Measurements from ENCODE around the gene P3H3.

The P3H3 gene

DNA sequence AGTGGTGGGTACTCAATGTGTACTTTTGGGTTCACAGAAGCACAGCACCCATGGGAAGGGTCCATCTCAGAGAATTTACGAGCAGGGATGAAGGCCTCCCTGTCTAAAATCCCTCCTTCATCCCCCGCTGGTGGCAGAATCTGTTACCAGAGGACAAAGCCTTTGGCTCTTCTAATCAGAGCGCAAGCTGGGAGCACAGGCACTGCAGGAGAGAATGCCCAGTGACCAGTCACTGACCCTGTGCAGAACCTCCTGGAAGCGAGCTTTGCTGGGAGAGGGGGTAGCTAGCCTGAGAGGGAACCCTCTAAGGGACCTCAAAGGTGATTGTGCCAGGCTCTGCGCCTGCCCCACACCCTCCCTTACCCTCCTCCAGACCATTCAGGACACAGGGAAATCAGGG, 8.0 kb upstream of the P3H3 start:
- DNase-seq: no peak
- Histone ChIP-seq H2AFZ (ENCODE audit: low read length) (no peak overlapping the region), H3K9ac (ENCODE audit: low read length) (no peak overlapping the region), H3K4me1 (ENCODE audit: low read length) (no peaks in the 10 kb centered on the region), H3K9me2 (replicated peaks; ENCODE audit: insufficient read depth, low read length) (no peaks in the 10 kb centered on the region), H3F3A (ENCODE audit: insufficient read depth, low read length) (no peaks in the 10 kb centered on the region), H3K79me2 (ENCODE audit: low read length) (no peaks in the 10 kb centered on the region), H3K27ac (ENCODE audit: low read length) (no peak overlapping the region), H3K4me3 (ENCODE audit: low read length) (no peak overlapping the region), H3K27me3 (replicated peaks; ENCODE audit: insufficient read depth, low read length) (peaks cover 58% of the 10 kb centered on the region), H4K20me1 (ENCODE audit: insufficient read depth, low read length) (no peaks in the 10 kb centered on the region), H3K9me3 (replicated peaks; ENCODE audit: insufficient read depth, low read length) (no peaks in the 10 kb centered on the region), H3K4me2 (ENCODE audit: low read depth, low read length) (no peak overlapping the region), H3K36me3 (replicated peaks; ENCODE audit: insufficient read depth, low read length) (no peaks in the 10 kb centered on the region)
- TF ChIP-seq, protein P1, sequence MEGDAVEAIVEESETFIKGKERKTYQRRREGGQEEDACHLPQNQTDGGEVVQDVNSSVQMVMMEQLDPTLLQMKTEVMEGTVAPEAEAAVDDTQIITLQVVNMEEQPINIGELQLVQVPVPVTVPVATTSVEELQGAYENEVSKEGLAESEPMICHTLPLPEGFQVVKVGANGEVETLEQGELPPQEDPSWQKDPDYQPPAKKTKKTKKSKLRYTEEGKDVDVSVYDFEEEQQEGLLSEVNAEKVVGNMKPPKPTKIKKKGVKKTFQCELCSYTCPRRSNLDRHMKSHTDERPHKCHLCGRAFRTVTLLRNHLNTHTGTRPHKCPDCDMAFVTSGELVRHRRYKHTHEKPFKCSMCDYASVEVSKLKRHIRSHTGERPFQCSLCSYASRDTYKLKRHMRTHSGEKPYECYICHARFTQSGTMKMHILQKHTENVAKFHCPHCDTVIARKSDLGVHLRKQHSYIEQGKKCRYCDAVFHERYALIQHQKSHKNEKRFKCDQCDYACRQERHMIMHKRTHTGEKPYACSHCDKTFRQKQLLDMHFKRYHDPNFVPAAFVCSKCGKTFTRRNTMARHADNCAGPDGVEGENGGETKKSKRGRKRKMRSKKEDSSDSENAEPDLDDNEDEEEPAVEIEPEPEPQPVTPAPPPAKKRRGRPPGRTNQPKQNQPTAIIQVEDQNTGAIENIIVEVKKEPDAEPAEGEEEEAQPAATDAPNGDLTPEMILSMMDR (IDR thresholded peaks at IDR 0.05; ENCODE audit: low read length): no peak
- TF ChIP-seq EZH2phosphoT487 (IDR thresholded peaks at IDR 0.05; ENCODE audit: low read length): no peak
- no peak for TF ChIP-seq EZH2 (optimal IDR thresholded peaks at IDR 0.05; ENCODE audit: low read depth, low read length)

DNA sequence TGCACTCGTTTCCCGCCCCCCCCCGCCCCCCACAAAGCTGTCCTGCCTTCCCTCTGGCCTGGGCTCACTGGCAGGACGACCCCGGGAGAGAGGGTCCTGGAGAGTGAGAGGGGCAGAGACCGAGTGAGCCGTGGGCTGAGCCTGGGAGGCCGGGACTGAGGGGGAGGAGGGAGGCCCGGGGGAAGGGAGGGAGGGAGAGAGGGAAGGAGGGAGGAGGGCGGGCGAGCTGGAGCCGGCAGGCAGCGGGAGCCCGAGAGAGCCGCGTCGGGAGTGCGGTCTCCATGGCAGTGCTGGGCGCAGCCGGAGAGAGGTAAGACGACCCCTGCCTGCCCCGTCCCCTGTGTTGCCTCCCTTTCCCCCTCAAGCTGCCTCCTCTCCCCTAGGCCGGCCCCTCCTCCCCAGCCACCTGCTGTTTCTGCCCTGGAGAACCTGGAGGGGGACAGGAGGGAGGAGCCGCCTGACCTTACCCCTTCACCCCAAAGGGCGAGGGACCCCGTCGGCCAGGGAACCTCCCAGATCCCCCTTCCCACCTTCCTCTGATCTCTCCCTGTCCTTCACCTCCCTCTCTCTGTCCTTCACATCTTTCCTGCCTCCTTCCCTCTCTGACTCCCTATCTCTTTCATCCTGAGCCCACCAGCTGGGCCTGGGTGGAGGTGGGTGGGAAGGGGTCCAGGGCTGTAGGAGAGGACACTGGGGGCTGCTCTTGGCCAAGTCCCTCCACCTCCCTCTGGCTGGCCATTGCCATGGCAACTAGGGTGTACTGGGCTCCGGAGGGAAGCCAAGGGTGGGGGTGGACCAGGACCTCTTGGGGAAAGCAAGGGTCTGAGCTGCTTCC, 6.4 kb upstream of the P3H3 start, which contains the start of gene GPR162:
Gene GPR162, plus strand, starts transcription at position 231 of the 835 bp plus-strand sequence. CDS start 2,078 bp downstream, outside the sequence.
- Histone ChIP-seq H3K27me3 (replicated peaks; ENCODE audit: insufficient read depth, low read length) (peaks cover 73% of the 10 kb centered on the region), H3K27ac (ENCODE audit: low read length) (no peak within 1 kb of the TSS)

DNA sequence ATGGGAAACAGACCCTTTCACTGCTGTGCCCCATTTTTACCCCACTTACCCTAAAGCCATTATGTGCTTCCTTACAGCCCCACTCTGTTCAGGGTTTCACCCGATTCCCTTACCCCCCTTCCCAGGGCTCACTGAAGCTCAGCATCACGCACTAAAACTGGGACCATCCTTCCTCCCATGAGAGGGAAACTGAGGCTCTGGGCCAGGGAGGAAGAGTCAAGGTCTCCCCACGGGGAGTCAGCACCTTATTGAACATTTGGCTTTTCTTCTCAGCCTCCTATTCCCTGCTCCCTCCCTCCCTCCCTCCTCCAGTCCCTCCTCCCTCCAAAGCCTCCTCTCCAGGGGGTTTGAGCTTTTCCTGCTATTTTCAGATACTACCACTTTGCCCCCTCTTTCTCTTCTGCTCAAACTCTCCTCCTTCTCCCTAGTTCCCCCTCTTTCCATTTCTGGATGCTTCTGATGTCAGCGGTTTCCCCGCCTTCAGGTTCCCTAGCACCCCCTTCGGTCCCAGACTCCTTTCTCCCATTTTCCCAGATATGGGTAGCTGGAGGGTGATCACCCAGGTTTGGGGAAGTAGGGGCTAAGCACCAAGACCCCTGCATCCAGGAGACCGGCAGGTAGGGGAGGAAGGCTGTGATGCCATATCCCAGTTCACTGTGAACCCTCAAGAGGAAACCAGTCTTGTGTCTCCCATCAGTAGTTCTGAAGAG, 5.6 kb upstream of the P3H3 start:
- Histone ChIP-seq H3K4me2 (ENCODE audit: low read depth, low read length) (no peak overlapping the region), H3K4me3 (ENCODE audit: low read length) (no peak overlapping the region)

More for the DNA sequence above, 6.4 kb upstream of the P3H3 start, which contains the start of gene GPR162:
- no peaks in the 10 kb centered on the region for H3K36me3 ChIP-seq (replicated peaks; ENCODE audit: insufficient read depth, low read length)
- H3K9me3 ChIP-seq (replicated peaks; ENCODE audit: insufficient read depth, low read length): no peaks in the 10 kb centered on the region
- no peaks in the 10 kb centered on the region for H4K20me1 ChIP-seq (ENCODE audit: insufficient read depth, low read length)
- H3K79me2 ChIP-seq (ENCODE audit: low read length): no peaks in the 10 kb centered on the region
- H3F3A ChIP-seq (ENCODE audit: insufficient read depth, low read length): no peaks in the 10 kb centered on the region
- H3K9ac ChIP-seq (ENCODE audit: low read length): no peak within 1 kb of the TSS
- TF ChIP-seq, protein P1 (IDR thresholded peaks at IDR 0.05; ENCODE audit: low read length): no peak
- no peak for TF ChIP-seq EZH2phosphoT487 (IDR thresholded peaks at IDR 0.05; ENCODE audit: low read length)
- no peak for TF ChIP-seq EZH2 (optimal IDR thresholded peaks at IDR 0.05; ENCODE audit: low read depth, low read length)
- no peak for DNase-seq
- no peak within 1 kb of the TSS for H2AFZ ChIP-seq (ENCODE audit: low read length)
- H3K4me2 ChIP-seq (ENCODE audit: low read depth, low read length): no peak within 1 kb of the TSS
- no peaks in the 10 kb centered on the region for H3K4me1 ChIP-seq (ENCODE audit: low read length)
- H3K4me3 ChIP-seq (ENCODE audit: low read length): no peak within 1 kb of the TSS
- no peaks in the 10 kb centered on the region for H3K9me2 ChIP-seq (replicated peaks; ENCODE audit: insufficient read depth, low read length)

More for the DNA sequence above, 5.6 kb upstream of the P3H3 start:
- H2AFZ ChIP-seq (ENCODE audit: low read length): no peak overlapping the region
- H4K20me1 ChIP-seq (ENCODE audit: insufficient read depth, low read length): no peaks in the 10 kb centered on the region
- H3K9me2 ChIP-seq (replicated peaks; ENCODE audit: insufficient read depth, low read length): no peaks in the 10 kb centered on the region
- no peaks in the 10 kb centered on the region for H3K36me3 ChIP-seq (replicated peaks; ENCODE audit: insufficient read depth, low read length)
- peaks cover 4% of the 10 kb centered on the region; the same call in 1 of the 2 replicates for H3K4me1 ChIP-seq (ENCODE audit: low read length)
- H3F3A ChIP-seq (ENCODE audit: insufficient read depth, low read length): no peaks in the 10 kb centered on the region
- H3K9ac ChIP-seq (ENCODE audit: low read length): no peak overlapping the region
- no peak overlapping the region for H3K27ac ChIP-seq (ENCODE audit: low read length)
- H3K27me3 ChIP-seq (replicated peaks; ENCODE audit: insufficient read depth, low read length): peaks cover 81% of the 10 kb centered on the region
- TF ChIP-seq EZH2phosphoT487 (IDR thresholded peaks at IDR 0.05; ENCODE audit: low read length): no peak
- no peak for TF ChIP-seq EZH2 (optimal IDR thresholded peaks at IDR 0.05; ENCODE audit: low read depth, low read length)
- TF ChIP-seq, protein P1 (IDR thresholded peaks at IDR 0.05; ENCODE audit: low read length): no peak
- H3K79me2 ChIP-seq (ENCODE audit: low read length): no peaks in the 10 kb centered on the region
- DNase-seq: no peak
- no peaks in the 10 kb centered on the region for H3K9me3 ChIP-seq (replicated peaks; ENCODE audit: insufficient read depth, low read length)
